ENCODE data around the gene PEF1. TPM values are rescaled to one million over a fixed set of nuclear protein-coding genes. Genes with fewer than 3 reads are reported as not detected.

The PEF1 gene
- 53.7 TPM for total RNA-seq
- 83.1 TPM for polyA plus RNA-seq
- long read RNA-seq, donor 1, transcript PEF1-201 (5 exons, 1,629 nt) = major isoform, 6 of 6 reads
- long read RNA-seq, donor 1, partial matches to known transcripts = 0 of 6 reads
- long read RNA-seq, donor 1, other reads (novel, unspliced or antisense) = 0 of 6 reads
- long read RNA-seq, donor 2, transcript PEF1-201 (5 exons, 1,629 nt) = major isoform, 37 of 50 reads
- long read RNA-seq, donor 2, partial matches to known transcripts = 13 of 50 reads
- long read RNA-seq, donor 2, other reads (novel, unspliced or antisense) = 0 of 50 reads
- long read RNA-seq, donor 3, transcript PEF1-201 (5 exons, 1,629 nt) = major isoform, 29 of 30 reads
- long read RNA-seq, donor 3, partial matches to known transcripts = 0 of 30 reads
- long read RNA-seq, donor 3, other reads (novel, unspliced or antisense) = 0 of 30 reads
- long read RNA-seq, donor 4, transcript PEF1-201 (5 exons, 1,629 nt) = major isoform, 12 of 19 reads
- long read RNA-seq, donor 4, partial matches to known transcripts = 6 of 19 reads
- long read RNA-seq, donor 4, other reads (novel, unspliced or antisense) = 0 of 19 reads
- long read RNA-seq, donor 5, transcript PEF1-201 (5 exons, 1,629 nt) = major isoform, 55 of 64 reads
- long read RNA-seq, donor 5, partial matches to known transcripts = 9 of 64 reads
- long read RNA-seq, donor 5, other reads (novel, unspliced or antisense) = 0 of 64 reads
- long read RNA-seq, donor 6, transcript PEF1-201 (5 exons, 1,629 nt) = major isoform, 31 of 39 reads
- long read RNA-seq, donor 6, partial matches to known transcripts = 5 of 39 reads
- long read RNA-seq, donor 6, other reads (novel, unspliced or antisense) = 0 of 39 reads
- long read RNA-seq, donor 7, transcript PEF1-201 (5 exons, 1,629 nt) = major isoform, 36 of 37 reads
- long read RNA-seq, donor 7, partial matches to known transcripts = 0 of 37 reads
- long read RNA-seq, donor 7, other reads (novel, unspliced or antisense) = 0 of 37 reads
- long read RNA-seq, donor 8, transcript PEF1-201 (5 exons, 1,629 nt) = major isoform, 22 of 29 reads
- long read RNA-seq, donor 8, partial matches to known transcripts = 6 of 29 reads
- long read RNA-seq, donor 8, other reads (novel, unspliced or antisense) = 0 of 29 reads
- long read RNA-seq, donor 9, transcript PEF1-201 (5 exons, 1,629 nt) = major isoform, 14 of 16 reads
- long read RNA-seq, donor 9, partial matches to known transcripts = 0 of 16 reads
- long read RNA-seq, donor 9, other reads (novel, unspliced or antisense) = 0 of 16 reads
- long read RNA-seq, donor 10, transcript PEF1-201 (5 exons, 1,629 nt) = major isoform, 21 of 28 reads
- long read RNA-seq, donor 10, partial matches to known transcripts = 6 of 28 reads
- long read RNA-seq, donor 10, other reads (novel, unspliced or antisense) = 0 of 28 reads

- DNase-seq (ENCODE audit: low read depth in 6 of 9, low spot score in 9 of 9) = peak; percentile 97 to 99 (median 98)
- Histone ChIP-seq H3K36me3 (ENCODE audit: control insufficient read depth in 2 of 2, insufficient read depth in 2 of 2, low read length in 1 of 2) (peaks cover 0 to 4% of the 10 kb centered on the region in 2 donors), H3K9me3 (ENCODE audit: control insufficient read depth in 2 of 2, insufficient read depth in 1 of 2, low read length in 1 of 2) (peaks cover 0 to 1% of the 10 kb centered on the region in 2 donors), H3K27ac (ENCODE audit: low read depth in 1 of 2, low read length in 1 of 2) (peak within 1 kb of the TSS; percentile 92 to 97), H3K4me1 (ENCODE audit: control insufficient read depth in 2 of 2, insufficient read depth in 2 of 2, low read length in 2 of 2) (peaks cover 10 to 30% of the 10 kb centered on the region in 2 donors), H3K27me3 (ENCODE audit: control insufficient read depth in 2 of 2, insufficient read depth in 1 of 2, low read length in 1 of 2) (no peaks in the 10 kb centered on the region), H3K4me3 (ENCODE audit: low read length in 2 of 2) (peak within 1 kb of the TSS; percentile 79 to 80)
- under 1% methylated on average over 56 of the region's 56 CpGs for WGBS
Measured at GRCh38 chr1:31644560-31645273, at the start of gene PEF1. Gene PEF1 (minus strand): TSS chr1:31644876. CDS start chr1:31644864, 12 bp downstream.

GRCh38 chr1:31693231-31693630, 48.6 kb upstream of the PEF1 start:
- H3K4me3 ChIP-seq (ENCODE audit: low read length in 2 of 2) = no peak overlapping the region
- no peaks in the 10 kb centered on the region for H3K36me3 ChIP-seq (ENCODE audit: control insufficient read depth in 2 of 2, insufficient read depth in 2 of 2, low read length in 1 of 2)
- no peaks in the 10 kb centered on the region for H3K9me3 ChIP-seq (ENCODE audit: control insufficient read depth in 2 of 2, insufficient read depth in 1 of 2, low read length in 1 of 2)
- 93% methylated on average over 10 of the region's 10 CpGs for WGBS
- DNase-seq (ENCODE audit: low read depth in 6 of 9, low spot score in 9 of 9) = no peak
- no peaks in the 10 kb centered on the region for H3K4me1 ChIP-seq (ENCODE audit: control insufficient read depth in 2 of 2, insufficient read depth in 2 of 2, low read length in 2 of 2)
- H3K27me3 ChIP-seq (ENCODE audit: control insufficient read depth in 2 of 2, insufficient read depth in 1 of 2, low read length in 1 of 2) = peaks cover 0 to 6% of the 10 kb centered on the region in 2 donors
- no peak overlapping the region for H3K27ac ChIP-seq (ENCODE audit: low read depth in 1 of 2, low read length in 1 of 2)

- Histone ChIP-seq H3K36me3 (ENCODE audit: control insufficient read depth in 2 of 2, insufficient read depth in 2 of 2, low read length in 1 of 2) (no peaks in the 10 kb centered on the region), H3K27me3 (ENCODE audit: control insufficient read depth in 2 of 2, insufficient read depth in 1 of 2, low read length in 1 of 2) (peaks cover 0 to 3% of the 10 kb centered on the region in 2 donors)
Measured at GRCh38 chr1:31691951-31692350, 47.3 kb upstream of the PEF1 start.

GRCh38 chr1:31691446-31691845, 46.8 kb upstream of the PEF1 start:
- no peaks in the 10 kb centered on the region for H3K9me3 ChIP-seq (ENCODE audit: control insufficient read depth in 2 of 2, insufficient read depth in 1 of 2, low read length in 1 of 2)
- no peaks in the 10 kb centered on the region for H3K4me1 ChIP-seq (ENCODE audit: control insufficient read depth in 2 of 2, insufficient read depth in 2 of 2, low read length in 2 of 2)
- no peaks in the 10 kb centered on the region for H3K36me3 ChIP-seq (ENCODE audit: control insufficient read depth in 2 of 2, insufficient read depth in 2 of 2, low read length in 1 of 2)
- H3K4me3 ChIP-seq (ENCODE audit: low read length in 2 of 2) = no peak overlapping the region
- peaks cover 0 to 4% of the 10 kb centered on the region in 2 donors for H3K27me3 ChIP-seq (ENCODE audit: control insufficient read depth in 2 of 2, insufficient read depth in 1 of 2, low read length in 1 of 2)
- 97% methylated on average over 4 of the region's 4 CpGs for WGBS
- DNase-seq (ENCODE audit: low read depth in 6 of 9, low spot score in 9 of 9) = no peak
- no peak overlapping the region for H3K27ac ChIP-seq (ENCODE audit: low read depth in 1 of 2, low read length in 1 of 2)

More at GRCh38 chr1:31691951-31692350, 47.3 kb upstream of the PEF1 start:
- Histone ChIP-seq H3K4me3 (ENCODE audit: low read length in 2 of 2) (no peak overlapping the region), H3K27ac (ENCODE audit: low read depth in 1 of 2, low read length in 1 of 2) (no peak overlapping the region), H3K9me3 (ENCODE audit: control insufficient read depth in 2 of 2, insufficient read depth in 1 of 2, low read length in 1 of 2) (no peaks in the 10 kb centered on the region), H3K4me1 (ENCODE audit: control insufficient read depth in 2 of 2, insufficient read depth in 2 of 2, low read length in 2 of 2) (no peaks in the 10 kb centered on the region)
- 94% methylated on average over 11 of the region's 11 CpGs for WGBS
- no peak for DNase-seq (ENCODE audit: low read depth in 6 of 9, low spot score in 9 of 9)

GRCh38 chr1:31690921-31691320, 46.2 kb upstream of the PEF1 start:
- no peaks in the 10 kb centered on the region for H3K9me3 ChIP-seq (ENCODE audit: control insufficient read depth in 2 of 2, insufficient read depth in 1 of 2, low read length in 1 of 2)
- 94% methylated on average over 10 of the region's 10 CpGs for WGBS
- no peaks in the 10 kb centered on the region for H3K36me3 ChIP-seq (ENCODE audit: control insufficient read depth in 2 of 2, insufficient read depth in 2 of 2, low read length in 1 of 2)
- H3K27me3 ChIP-seq (ENCODE audit: control insufficient read depth in 2 of 2, insufficient read depth in 1 of 2, low read length in 1 of 2) = peaks cover 0 to 6% of the 10 kb centered on the region in 2 donors
- no peak overlapping the region for H3K4me3 ChIP-seq (ENCODE audit: low read length in 2 of 2)
- H3K27ac ChIP-seq (ENCODE audit: low read depth in 1 of 2, low read length in 1 of 2) = no peak overlapping the region
- DNase-seq (ENCODE audit: low read depth in 6 of 9, low spot score in 9 of 9) = no peak
- no peaks in the 10 kb centered on the region for H3K4me1 ChIP-seq (ENCODE audit: control insufficient read depth in 2 of 2, insufficient read depth in 2 of 2, low read length in 2 of 2)

GRCh38 chr1:31689854-31690253, 45.2 kb upstream of the PEF1 start:
- no peaks in the 10 kb centered on the region for H3K9me3 ChIP-seq (ENCODE audit: control insufficient read depth in 2 of 2, insufficient read depth in 1 of 2, low read length in 1 of 2)
- WGBS = 93% methylated on average over 6 of the region's 6 CpGs
- no peaks in the 10 kb centered on the region for H3K4me1 ChIP-seq (ENCODE audit: control insufficient read depth in 2 of 2, insufficient read depth in 2 of 2, low read length in 2 of 2)
- no peak overlapping the region for H3K27ac ChIP-seq (ENCODE audit: low read depth in 1 of 2, low read length in 1 of 2)
- no peak for DNase-seq (ENCODE audit: low read depth in 6 of 9, low spot score in 9 of 9)
- no peak overlapping the region for H3K4me3 ChIP-seq (ENCODE audit: low read length in 2 of 2)
- peaks cover 0 to 7% of the 10 kb centered on the region in 2 donors for H3K27me3 ChIP-seq (ENCODE audit: control insufficient read depth in 2 of 2, insufficient read depth in 1 of 2, low read length in 1 of 2)
- H3K36me3 ChIP-seq (ENCODE audit: control insufficient read depth in 2 of 2, insufficient read depth in 2 of 2, low read length in 1 of 2) = no peaks in the 10 kb centered on the region

DNA sequence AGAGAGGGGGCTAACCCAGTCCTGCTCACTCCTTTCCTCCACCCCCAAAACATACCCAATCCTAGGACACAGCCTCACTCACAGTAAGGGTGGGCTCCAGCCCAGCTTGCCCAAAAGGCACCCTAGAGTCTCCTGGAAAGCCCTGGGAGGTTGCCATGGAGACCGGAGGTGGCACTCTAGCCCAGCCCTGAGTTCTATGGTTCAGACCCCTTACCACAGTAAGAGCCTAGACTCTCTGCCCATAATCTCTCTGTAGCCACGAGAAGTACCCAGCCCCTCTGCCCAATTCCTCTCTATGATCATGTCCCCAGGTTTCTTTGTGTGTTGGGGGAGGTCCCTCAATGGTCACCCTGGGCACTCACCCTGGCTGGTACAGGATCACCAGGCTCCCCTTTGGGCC, 44.7 kb upstream of the PEF1 start:
- no peak for DNase-seq (ENCODE audit: low read depth in 6 of 9, low spot score in 9 of 9)
- 85% methylated on average over 2 of the region's 2 CpGs for WGBS
- Histone ChIP-seq H3K4me3 (ENCODE audit: low read length in 2 of 2) (no peak overlapping the region), H3K9me3 (ENCODE audit: control insufficient read depth in 2 of 2, insufficient read depth in 1 of 2, low read length in 1 of 2) (no peaks in the 10 kb centered on the region), H3K4me1 (ENCODE audit: control insufficient read depth in 2 of 2, insufficient read depth in 2 of 2, low read length in 2 of 2) (no peaks in the 10 kb centered on the region), H3K27me3 (ENCODE audit: control insufficient read depth in 2 of 2, insufficient read depth in 1 of 2, low read length in 1 of 2) (peaks cover 0 to 7% of the 10 kb centered on the region in 2 donors), H3K27ac (ENCODE audit: low read depth in 1 of 2, low read length in 1 of 2) (no peak overlapping the region), H3K36me3 (ENCODE audit: control insufficient read depth in 2 of 2, insufficient read depth in 2 of 2, low read length in 1 of 2) (no peaks in the 10 kb centered on the region)

DNA sequence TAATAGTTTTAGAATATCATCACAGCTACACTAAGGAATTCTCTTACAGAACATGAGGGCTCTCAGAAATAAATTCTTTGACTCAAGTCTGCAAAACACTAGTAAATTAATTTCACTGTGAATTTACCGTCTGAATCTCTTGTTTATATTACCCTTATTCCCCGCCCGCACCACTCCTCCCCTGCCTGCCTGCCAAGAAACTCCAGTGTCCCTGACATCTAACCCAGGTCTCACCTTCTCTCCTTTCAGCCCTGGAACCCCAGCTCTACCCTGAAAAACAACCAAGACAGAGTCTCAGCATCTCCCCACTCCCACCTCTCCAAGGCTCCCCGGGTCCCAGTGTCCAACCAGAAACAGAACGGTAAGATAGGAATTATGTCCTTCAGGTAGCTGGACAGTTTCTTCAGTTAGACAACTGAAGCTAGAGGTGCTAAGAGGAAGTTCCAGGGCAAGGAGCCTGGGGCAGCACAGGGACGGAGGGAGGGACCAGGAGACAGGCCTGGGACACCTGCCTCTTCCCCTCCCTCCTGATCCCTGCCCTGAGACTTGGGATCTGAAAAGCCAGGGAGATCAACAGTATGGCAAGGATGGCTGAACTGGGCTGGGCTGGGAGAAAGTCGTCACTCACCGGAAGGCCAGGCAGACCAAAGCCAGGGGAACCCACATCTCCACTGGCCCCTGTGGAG, 43.7 kb upstream of the PEF1 start:
- Histone ChIP-seq H3K27ac (ENCODE audit: low read depth in 1 of 2, low read length in 1 of 2) (no peak overlapping the region), H3K9me3 (ENCODE audit: control insufficient read depth in 2 of 2, insufficient read depth in 1 of 2, low read length in 1 of 2) (peaks cover 0 to 1% of the 10 kb centered on the region in 2 donors), H3K27me3 (ENCODE audit: control insufficient read depth in 2 of 2, insufficient read depth in 1 of 2, low read length in 1 of 2) (peaks cover 3 to 7% of the 10 kb centered on the region in 2 donors), H3K4me3 (ENCODE audit: low read length in 2 of 2) (no peak overlapping the region), H3K4me1 (ENCODE audit: control insufficient read depth in 2 of 2, insufficient read depth in 2 of 2, low read length in 2 of 2) (no peaks in the 10 kb centered on the region), H3K36me3 (ENCODE audit: control insufficient read depth in 2 of 2, insufficient read depth in 2 of 2, low read length in 1 of 2) (no peaks in the 10 kb centered on the region)
- no peak for DNase-seq (ENCODE audit: low read depth in 6 of 9, low spot score in 9 of 9)
- 91% methylated on average over 8 of the region's 8 CpGs for WGBS
